HG03520 (cell line): ENCODE measurements around the gene DNAJC4.
A peak's percentile ranks its signal among the peaks of the same experiment; 100 is the strongest.

Source experiments
- ATAC-seq: cut with Tn5 transposase; IDR thresholded peaks from one replicate; pipeline ENCODE4 v1.9.1; 2021; ENCODE audit warnings: mild to moderate bottlenecking, moderate library complexity; ENCODE audit not compliant: unreplicated experiment

Gene DNAJC4

GRCh38 chr11:64227405-64227956 lies 2.9 kb upstream of the DNAJC4 start:
- no peak for ATAC-seq

- ATAC-seq = no peak
Measured at GRCh38 chr11:64229090-64229743, 1.1 kb upstream of the DNAJC4 start.

- ATAC-seq = no peak
Measured at GRCh38 chr11:64229744-64230170, 591 bp upstream of the DNAJC4 start.

DNA sequence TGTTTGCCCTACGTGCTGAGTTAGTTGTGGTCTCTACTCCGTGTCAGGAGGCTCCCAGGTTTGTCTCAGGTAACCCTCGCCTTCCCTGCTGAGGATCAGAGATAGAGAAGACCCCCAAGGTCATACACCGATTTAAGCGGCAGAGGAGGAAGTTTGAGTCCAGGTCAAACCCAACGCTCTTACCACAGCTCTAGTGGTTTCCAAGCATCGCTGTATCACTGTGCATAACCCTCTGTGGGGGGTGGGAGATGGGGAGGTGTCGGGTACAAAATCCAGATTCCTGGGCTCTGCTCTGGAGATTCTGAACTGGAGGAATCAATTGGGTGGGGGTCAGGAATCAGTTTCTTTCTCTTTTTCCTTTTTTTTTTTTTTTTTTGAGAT lies 627 bp downstream of the DNAJC4 start:
- ATAC-seq = no peak

DNA sequence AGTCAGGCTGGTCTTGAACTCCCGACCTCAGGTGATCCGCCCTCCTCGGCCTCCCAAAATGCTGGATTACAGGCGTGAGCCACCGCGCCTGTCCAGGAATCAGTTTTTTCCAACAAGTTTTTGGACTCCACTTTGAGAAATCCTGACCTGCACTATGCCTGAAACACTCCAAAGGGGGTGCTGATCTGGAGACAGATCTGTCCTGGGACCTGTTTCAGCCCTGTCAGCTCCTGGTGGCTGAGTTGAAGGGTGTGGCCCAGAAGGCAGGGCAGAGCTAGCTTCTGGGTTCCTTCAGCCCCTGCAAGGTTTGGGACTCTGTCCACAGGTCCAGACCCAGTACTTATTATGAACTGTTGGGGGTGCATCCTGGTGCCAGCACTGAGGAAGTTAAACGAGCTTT lies 1.2 kb downstream of the DNAJC4 start:
- no peak for ATAC-seq

GRCh38 chr11:64232182-64232966 lies 2.0 kb downstream of the DNAJC4 start:
- ATAC-seq = no peak

DNA sequence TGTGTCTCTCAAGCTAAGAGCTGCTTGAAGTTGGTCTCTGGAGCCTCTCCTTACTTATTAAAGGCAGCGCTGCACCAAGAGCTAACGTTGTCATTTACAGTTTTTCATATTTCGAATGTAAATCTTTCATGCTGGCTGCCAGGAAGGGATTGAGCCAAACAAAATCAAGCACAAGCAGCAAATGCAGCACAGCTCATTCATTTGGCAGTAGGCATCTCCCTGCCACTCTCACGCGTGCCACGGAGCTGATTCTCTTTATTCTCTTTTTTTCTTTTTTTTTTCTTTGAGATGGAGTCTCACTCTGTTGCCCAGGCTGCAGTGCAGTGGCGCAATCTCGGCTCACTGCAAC lies 2.6 kb downstream of the DNAJC4 start:
- no peak for ATAC-seq

DNA sequence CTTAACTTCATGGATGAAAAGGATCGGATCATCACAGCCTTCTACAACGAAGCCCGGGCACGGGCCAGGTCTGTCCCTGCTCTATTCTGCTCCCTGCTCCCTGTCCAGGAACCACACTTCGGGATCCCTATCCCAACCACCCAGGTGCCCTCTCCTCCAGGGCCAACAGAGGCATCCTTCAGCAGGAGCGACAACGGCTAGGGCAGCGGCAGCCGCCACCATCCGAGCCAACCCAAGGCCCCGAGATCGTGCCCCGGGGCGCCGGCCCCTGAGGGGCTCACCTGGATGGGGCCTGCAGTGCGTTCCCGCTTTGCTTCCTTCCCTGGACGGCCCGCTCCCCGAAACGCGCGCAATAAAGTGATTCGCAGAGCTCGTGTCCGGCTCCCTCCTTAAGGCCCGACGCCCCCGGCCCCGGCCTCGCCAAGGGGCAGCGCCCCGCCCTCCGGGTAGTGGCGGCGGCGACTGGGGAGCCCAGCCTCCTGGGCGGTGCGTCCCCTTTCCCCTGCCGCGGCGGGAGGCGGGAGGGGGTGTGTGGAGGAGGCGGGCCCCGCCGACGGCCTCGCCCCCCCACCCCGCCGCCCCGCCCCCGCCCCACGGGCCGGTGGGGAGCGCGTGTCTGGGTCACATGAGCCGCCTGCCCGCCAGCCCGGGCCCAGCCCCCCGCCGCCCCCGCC lies 3.7 kb downstream of the DNAJC4 start, which contains the start of gene VEGFB:
Gene VEGFB, plus strand, starts transcription at position 672 of the 674 bp plus-strand sequence. CDS start 250 bp downstream, outside the sequence.
- ATAC-seq = no peak

- ATAC-seq = no peak
Measured at GRCh38 chr11:64234647-64235379, 4.5 kb downstream of the DNAJC4 start.

DNA sequence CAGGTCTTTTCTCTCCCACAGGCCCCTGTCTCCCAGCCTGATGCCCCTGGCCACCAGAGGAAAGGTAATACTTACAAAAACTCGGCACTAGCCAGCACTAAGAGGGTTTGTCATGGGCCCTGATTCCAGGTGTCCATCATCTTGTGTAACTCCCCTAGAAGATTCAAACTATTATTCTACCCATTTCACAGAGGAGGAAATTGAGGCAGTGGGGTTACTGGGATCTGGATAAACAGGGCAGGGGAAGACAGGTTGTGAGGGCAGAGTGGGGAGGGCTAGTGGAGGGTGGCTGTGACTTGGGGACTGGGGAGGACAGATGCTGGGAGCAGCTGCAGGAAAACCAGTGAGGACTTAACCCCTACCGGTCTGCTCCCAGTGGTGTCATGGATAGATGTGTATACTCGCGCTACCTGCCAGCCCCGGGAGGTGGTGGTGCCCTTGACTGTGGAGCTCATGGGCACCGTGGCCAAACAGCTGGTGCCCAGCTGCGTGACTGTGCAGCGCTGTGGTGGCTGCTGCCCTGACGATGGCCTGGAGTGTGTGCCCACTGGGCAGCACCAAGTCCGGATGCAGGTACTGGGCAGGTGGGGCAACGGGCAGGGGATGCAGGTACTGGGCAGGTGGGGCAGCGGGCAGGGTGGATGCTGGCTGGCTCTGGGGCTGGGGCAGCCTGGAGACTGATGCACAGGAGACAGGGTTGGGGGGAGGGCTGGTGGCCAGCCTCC lies 5.3 kb downstream of the DNAJC4 start:
- ATAC-seq = no peak

DNA sequence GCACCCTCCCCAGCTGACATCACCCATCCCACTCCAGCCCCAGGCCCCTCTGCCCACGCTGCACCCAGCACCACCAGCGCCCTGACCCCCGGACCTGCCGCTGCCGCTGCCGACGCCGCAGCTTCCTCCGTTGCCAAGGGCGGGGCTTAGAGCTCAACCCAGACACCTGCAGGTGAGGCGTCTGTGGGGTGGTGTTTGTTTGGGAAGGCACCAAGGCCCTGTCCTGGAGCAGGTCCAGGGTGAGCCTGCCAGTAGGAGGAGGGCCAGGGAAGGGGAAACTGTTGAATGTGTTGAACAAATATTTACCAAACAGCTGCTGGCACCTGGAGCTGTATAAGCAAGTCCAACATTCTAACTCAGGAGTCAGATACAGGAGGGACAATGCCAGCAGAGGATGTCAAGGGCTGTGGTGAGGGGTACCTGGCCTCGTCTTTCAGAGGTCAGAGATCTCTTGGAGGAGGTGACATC lies 7.2 kb downstream of the DNAJC4 start:
- no peak for ATAC-seq

- no peak for ATAC-seq
Measured at GRCh38 chr11:64238076-64238475, 7.7 kb downstream of the DNAJC4 start.

- ATAC-seq = no peak
Measured at GRCh38 chr11:64238999-64239398, 8.7 kb downstream of the DNAJC4 start.

DNA sequence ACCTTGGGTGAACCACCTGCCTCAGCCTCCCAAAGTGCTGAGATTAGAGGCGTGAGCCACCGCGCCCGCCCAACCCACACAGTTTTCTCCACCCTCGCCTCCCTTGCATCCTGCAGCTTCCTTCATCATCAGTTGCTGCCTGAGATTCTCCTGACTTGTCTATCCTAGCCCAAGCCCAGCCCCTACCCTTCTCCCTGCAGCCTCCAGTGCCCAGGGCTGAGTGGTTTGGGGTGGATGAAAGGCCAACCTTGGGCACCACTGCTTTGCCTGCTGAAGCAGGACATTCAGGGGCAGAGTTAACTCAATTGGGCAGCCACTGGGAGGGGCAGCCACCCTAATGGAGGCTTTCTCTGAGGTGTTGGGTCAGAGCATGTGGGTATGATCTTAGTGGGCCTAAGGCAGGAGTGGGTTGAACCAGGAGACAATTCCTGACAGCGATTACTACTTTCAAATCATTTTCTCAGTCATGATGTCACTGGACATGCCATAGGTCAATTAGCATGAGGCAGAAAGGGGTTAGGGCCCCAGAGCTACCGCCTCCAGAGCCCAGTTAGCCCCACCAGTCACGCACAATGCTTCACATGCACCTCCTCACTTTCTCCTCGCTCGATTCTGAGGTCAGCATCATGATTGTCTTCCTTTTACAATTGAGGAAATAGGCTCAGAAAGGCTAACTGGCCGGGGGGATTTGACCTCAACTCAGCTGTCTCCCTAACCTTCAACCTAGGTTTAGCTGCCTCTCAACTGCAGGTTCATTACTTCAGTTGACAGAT lies 9.5 kb downstream of the DNAJC4 start:
- no peak for ATAC-seq

DNA sequence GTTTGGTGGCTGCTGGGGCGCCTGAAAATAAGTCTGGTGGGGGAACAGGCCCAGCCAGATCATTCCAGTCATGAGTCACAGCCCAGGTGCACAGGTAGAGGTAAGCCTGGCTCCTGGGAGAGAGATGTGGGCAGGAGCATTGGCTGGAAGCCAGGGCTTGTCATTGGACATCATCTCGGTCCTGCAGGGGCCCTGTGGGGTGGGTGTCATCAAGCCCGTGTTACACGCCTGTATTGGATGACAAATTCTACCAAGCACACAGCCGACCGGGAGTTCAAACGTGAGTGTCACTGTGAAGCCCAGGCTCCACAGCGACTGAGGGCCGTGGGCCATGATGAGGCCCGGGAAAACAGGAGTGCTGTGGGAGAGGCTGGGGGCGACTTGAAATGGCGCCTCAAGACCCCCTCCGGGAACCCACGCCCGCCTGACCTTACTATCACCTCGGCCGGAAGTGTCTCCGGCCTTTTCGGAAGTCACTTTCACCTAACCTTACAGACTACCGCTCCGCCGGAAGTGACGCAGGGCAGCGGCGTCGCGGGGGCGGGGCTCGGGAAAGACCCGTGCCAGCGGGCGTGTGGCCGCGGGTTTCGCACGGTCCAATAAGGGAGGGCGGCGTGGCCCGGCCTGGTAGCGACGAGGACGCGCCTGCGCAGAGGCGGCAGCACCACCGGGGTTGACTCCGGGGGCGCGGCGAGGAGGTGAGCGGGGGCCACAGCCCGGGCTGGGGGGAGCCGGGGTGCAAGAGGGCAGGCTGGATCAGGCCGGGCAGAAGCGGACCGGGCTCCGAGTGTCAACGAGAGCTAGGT lies 10.3 kb downstream of the DNAJC4 start, which contains the start of gene FKBP2:
Gene FKBP2, plus strand, starts transcription at position 661 of the 806 bp plus-strand sequence. CDS start 1,293 bp downstream, outside the sequence.
- peak; percentile 44 for ATAC-seq

DNA sequence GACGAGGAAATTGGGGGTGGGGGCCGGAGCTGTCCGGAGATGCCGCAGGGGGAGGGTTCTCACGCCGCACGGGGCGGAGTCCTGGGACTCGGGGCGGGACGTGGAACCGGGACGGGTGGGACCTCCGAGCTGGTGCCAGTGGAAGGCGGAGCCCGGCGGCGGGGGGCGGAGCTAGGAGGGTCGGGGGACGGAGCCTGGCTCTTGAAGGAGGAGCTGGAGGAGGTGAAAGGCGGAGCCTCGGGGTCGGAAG lies 10.8 kb downstream of the DNAJC4 start:
- ATAC-seq = peak; percentile 49

- peak; percentile 61 for ATAC-seq
Measured at GRCh38 chr11:64241491-64242374, 11.4 kb downstream of the DNAJC4 start.
